ENCODE results near the gene ALX1.

Gene ALX1

GRCh38 chr12:85280165-85280983 lies at the start of gene ALX1:
Gene ALX1 (plus strand): TSS chr12:85280220. CDS start chr12:85280262, 42 bp downstream.
- DNase-seq (ENCODE audit: low read depth): no peak

GRCh38 chr12:85237327-85237726 lies 42.7 kb upstream of the ALX1 start:
- DNase-seq (ENCODE audit: low read depth): no peak

- DNase-seq (ENCODE audit: low read depth): no peak
Observed at GRCh38 chr12:85244561-85244960, 35.5 kb upstream of the ALX1 start.

- DNase-seq (ENCODE audit: low read depth): no peak
Observed at GRCh38 chr12:85253853-85254252, 26.2 kb upstream of the ALX1 start.

GRCh38 chr12:85257671-85258070 lies 22.3 kb upstream of the ALX1 start:
- DNase-seq (ENCODE audit: low read depth): no peak

GRCh38 chr12:85260447-85260846 lies 19.6 kb upstream of the ALX1 start:
- DNase-seq (ENCODE audit: low read depth): no peak

GRCh38 chr12:85260896-85261295 lies 19.1 kb upstream of the ALX1 start:
- no peak for DNase-seq (ENCODE audit: low read depth)

GRCh38 chr12:85266356-85266755 lies 13.7 kb upstream of the ALX1 start:
- DNase-seq (ENCODE audit: low read depth): no peak

GRCh38 chr12:85273381-85274314 lies 6.4 kb upstream of the ALX1 start:
- DNase-seq (ENCODE audit: low read depth): no peak

- no peak for DNase-seq (ENCODE audit: low read depth)
Observed at GRCh38 chr12:85274315-85274651, 5.7 kb upstream of the ALX1 start.

GRCh38 chr12:85275374-85275773 lies 4.6 kb upstream of the ALX1 start:
- DNase-seq (ENCODE audit: low read depth): no peak

- no peak for DNase-seq (ENCODE audit: low read depth)
Observed at GRCh38 chr12:85277191-85277590, 2.8 kb upstream of the ALX1 start.

GRCh38 chr12:85277900-85278597 lies 2.0 kb upstream of the ALX1 start:
- DNase-seq (ENCODE audit: low read depth): no peak

- no peak for DNase-seq (ENCODE audit: low read depth)
Observed at GRCh38 chr12:85278598-85279448, 1.2 kb upstream of the ALX1 start.

GRCh38 chr12:85279449-85280164 lies 413 bp upstream of the ALX1 start:
- no peak for DNase-seq (ENCODE audit: low read depth)

GRCh38 chr12:85280984-85281630 lies 1.1 kb downstream of the ALX1 start:
- no peak for DNase-seq (ENCODE audit: low read depth)

GRCh38 chr12:85281636-85282312 lies 1.8 kb downstream of the ALX1 start:
- DNase-seq (ENCODE audit: low read depth): no peak

GRCh38 chr12:85283560-85283959 lies 3.5 kb downstream of the ALX1 start:
- no peak for DNase-seq (ENCODE audit: low read depth)

- no peak for DNase-seq (ENCODE audit: low read depth)
Observed at GRCh38 chr12:85296362-85296761, 16.3 kb downstream of the ALX1 start.

GRCh38 chr12:85299053-85299452 lies 19.0 kb downstream of the ALX1 start:
- no peak for DNase-seq (ENCODE audit: low read depth)
